ENCODE results near the gene LIN52. TPM values are rescaled to one million over a fixed set of nuclear protein-coding genes. Genes with fewer than 3 reads are reported as not detected.

The LIN52 gene
- polyA plus RNA-seq, 4 donors = 6.1 to 22.1 (median 11.1) TPM

- H3K36me3 ChIP-seq (ENCODE audit: control insufficient read depth in 3 of 3, insufficient read depth in 2 of 3, low read depth in 1 of 3, low read length in 3 of 3) = peaks cover 0 to 3% (median 0%) of the 10 kb centered on the region in 3 donors
- H3K4me3 ChIP-seq (ENCODE audit: low read depth in 1 of 3, low read length in 3 of 3) = no peak overlapping the region
- H3K9me3 ChIP-seq (ENCODE audit: control insufficient read depth in 2 of 2, insufficient read depth in 1 of 2, low read depth in 1 of 2, low read length in 1 of 2) = no peaks in the 10 kb centered on the region
- DNase-seq (peak in 1 of 2 donors; percentile 59), FAIRE-seq (no peak)
- 68 to 74% (median 71%) methylated on average over 3 of the region's 3 CpGs for WGBS, 3 donors
- no peaks in the 10 kb centered on the region for H3K27me3 ChIP-seq (ENCODE audit: control insufficient read depth in 3 of 3, insufficient read depth in 3 of 3, low read length in 3 of 3)
- H3K4me1 ChIP-seq (ENCODE audit: control insufficient read depth in 3 of 3, insufficient read depth in 2 of 3, low read depth in 1 of 3, low read length in 2 of 3) = peaks cover 4 to 28% (median 7%) of the 10 kb centered on the region in 3 donors
- H3K27ac ChIP-seq (ENCODE audit: low read depth in 1 of 3, low read length in 2 of 3) = no peak overlapping the region
Measured at GRCh38 chr14:74144789-74145188, 60.0 kb downstream of the LIN52 start.

- DNase-seq = no peak
- H3K27me3 ChIP-seq (ENCODE audit: control insufficient read depth in 3 of 3, insufficient read depth in 3 of 3, low read length in 3 of 3) = no peaks in the 10 kb centered on the region
- peaks cover 0 to 4% (median 1%) of the 10 kb centered on the region in 3 donors for H3K4me1 ChIP-seq (ENCODE audit: control insufficient read depth in 3 of 3, insufficient read depth in 2 of 3, low read depth in 1 of 3, low read length in 2 of 3)
- peaks cover 0 to 3% (median 2%) of the 10 kb centered on the region in 3 donors for H3K36me3 ChIP-seq (ENCODE audit: control insufficient read depth in 3 of 3, insufficient read depth in 2 of 3, low read depth in 1 of 3, low read length in 3 of 3)
- 91 to 98% (median 91%) methylated on average over 1 of the region's 1 CpG for WGBS, 3 donors
- FAIRE-seq = no peak
- H3K27ac ChIP-seq (ENCODE audit: low read depth in 1 of 3, low read length in 2 of 3) = no peak overlapping the region
- no peaks in the 10 kb centered on the region for H3K9me3 ChIP-seq (ENCODE audit: control insufficient read depth in 2 of 2, insufficient read depth in 1 of 2, low read depth in 1 of 2, low read length in 1 of 2)
- H3K4me3 ChIP-seq (ENCODE audit: low read depth in 1 of 3, low read length in 3 of 3) = no peak overlapping the region
Measured at GRCh38 chr14:74147571-74147970, 62.8 kb downstream of the LIN52 start.

- H3K36me3 ChIP-seq (ENCODE audit: control insufficient read depth in 3 of 3, insufficient read depth in 2 of 3, low read depth in 1 of 3, low read length in 3 of 3) = peaks cover 0 to 2% (median 2%) of the 10 kb centered on the region in 3 donors
- H3K9me3 ChIP-seq (ENCODE audit: control insufficient read depth in 2 of 2, insufficient read depth in 1 of 2, low read depth in 1 of 2, low read length in 1 of 2) = no peaks in the 10 kb centered on the region
- DNase-seq = no peak
- H3K27ac ChIP-seq (ENCODE audit: low read depth in 1 of 3, low read length in 2 of 3) = no peak overlapping the region
- no peaks in the 10 kb centered on the region for H3K27me3 ChIP-seq (ENCODE audit: control insufficient read depth in 3 of 3, insufficient read depth in 3 of 3, low read length in 3 of 3)
- no peak overlapping the region for H3K4me3 ChIP-seq (ENCODE audit: low read depth in 1 of 3, low read length in 3 of 3)
- H3K4me1 ChIP-seq (ENCODE audit: control insufficient read depth in 3 of 3, insufficient read depth in 2 of 3, low read depth in 1 of 3, low read length in 2 of 3) = no peaks in the 10 kb centered on the region
- WGBS, 3 donors = 79 to 97% (median 96%) methylated on average over 2 of the region's 2 CpGs
- no peak for FAIRE-seq
Measured at GRCh38 chr14:74148705-74149104, 63.9 kb downstream of the LIN52 start.

- no peaks in the 10 kb centered on the region for H3K27me3 ChIP-seq (ENCODE audit: control insufficient read depth in 3 of 3, insufficient read depth in 3 of 3, low read length in 3 of 3)
- WGBS, 3 donors = 77 to 91% (median 81%) methylated on average over 6 of the region's 6 CpGs
- H3K9me3 ChIP-seq (ENCODE audit: control insufficient read depth in 2 of 2, insufficient read depth in 1 of 2, low read depth in 1 of 2, low read length in 1 of 2) = no peaks in the 10 kb centered on the region
- H3K4me1 ChIP-seq (ENCODE audit: control insufficient read depth in 3 of 3, insufficient read depth in 2 of 3, low read depth in 1 of 3, low read length in 2 of 3) = no peaks in the 10 kb centered on the region
- no peak overlapping the region for H3K27ac ChIP-seq (ENCODE audit: low read depth in 1 of 3, low read length in 2 of 3)
- DNase-seq (no peak), FAIRE-seq (no peak)
- H3K36me3 ChIP-seq (ENCODE audit: control insufficient read depth in 3 of 3, insufficient read depth in 2 of 3, low read depth in 1 of 3, low read length in 3 of 3) = peaks cover 0 to 4% (median 4%) of the 10 kb centered on the region in 3 donors
- H3K4me3 ChIP-seq (ENCODE audit: low read depth in 1 of 3, low read length in 3 of 3) = no peak overlapping the region
Measured at GRCh38 chr14:74155287-74155686, 70.5 kb downstream of the LIN52 start.

GRCh38 chr14:74155749-74156148 lies 71.0 kb downstream of the LIN52 start:
- Histone ChIP-seq H3K27ac (ENCODE audit: low read depth in 1 of 3, low read length in 2 of 3) (no peak overlapping the region), H3K9me3 (ENCODE audit: control insufficient read depth in 2 of 2, insufficient read depth in 1 of 2, low read depth in 1 of 2, low read length in 1 of 2) (no peaks in the 10 kb centered on the region), H3K4me1 (ENCODE audit: control insufficient read depth in 3 of 3, insufficient read depth in 2 of 3, low read depth in 1 of 3, low read length in 2 of 3) (no peaks in the 10 kb centered on the region), H3K4me3 (ENCODE audit: low read depth in 1 of 3, low read length in 3 of 3) (no peak overlapping the region), H3K36me3 (ENCODE audit: control insufficient read depth in 3 of 3, insufficient read depth in 2 of 3, low read depth in 1 of 3, low read length in 3 of 3) (peaks cover 0 to 4% (median 4%) of the 10 kb centered on the region in 3 donors), H3K27me3 (ENCODE audit: control insufficient read depth in 3 of 3, insufficient read depth in 3 of 3, low read length in 3 of 3) (no peaks in the 10 kb centered on the region)
- DNase-seq (no peak), FAIRE-seq (no peak)
- WGBS, 3 donors = 57 to 82% (median 74%) methylated on average over 1 of the region's 1 CpG

GRCh38 chr14:74160763-74161162 lies 76.0 kb downstream of the LIN52 start:
- Histone ChIP-seq H3K27me3 (ENCODE audit: control insufficient read depth in 3 of 3, insufficient read depth in 3 of 3, low read length in 3 of 3) (no peaks in the 10 kb centered on the region), H3K27ac (ENCODE audit: low read depth in 1 of 3, low read length in 2 of 3) (no peak overlapping the region), H3K9me3 (ENCODE audit: control insufficient read depth in 2 of 2, insufficient read depth in 1 of 2, low read depth in 1 of 2, low read length in 1 of 2) (no peaks in the 10 kb centered on the region), H3K36me3 (ENCODE audit: control insufficient read depth in 3 of 3, insufficient read depth in 2 of 3, low read depth in 1 of 3, low read length in 3 of 3) (peaks cover 0 to 7% (median 7%) of the 10 kb centered on the region in 3 donors), H3K4me1 (ENCODE audit: control insufficient read depth in 3 of 3, insufficient read depth in 2 of 3, low read depth in 1 of 3, low read length in 2 of 3) (no peaks in the 10 kb centered on the region), H3K4me3 (ENCODE audit: low read depth in 1 of 3, low read length in 3 of 3) (no peak overlapping the region)
- FAIRE-seq (no peak), DNase-seq (no peak)
- 69 to 99% (median 96%) methylated on average over 2 of the region's 2 CpGs for WGBS, 3 donors

- H3K27me3 ChIP-seq (ENCODE audit: control insufficient read depth in 3 of 3, insufficient read depth in 3 of 3, low read length in 3 of 3) = no peaks in the 10 kb centered on the region
- no peak for FAIRE-seq
- DNase-seq = no peak
- 84 to 92% (median 87%) methylated on average over 8 of the region's 8 CpGs for WGBS, 3 donors
- peaks cover 0 to 7% (median 7%) of the 10 kb centered on the region in 3 donors for H3K36me3 ChIP-seq (ENCODE audit: control insufficient read depth in 3 of 3, insufficient read depth in 2 of 3, low read depth in 1 of 3, low read length in 3 of 3)
- H3K9me3 ChIP-seq (ENCODE audit: control insufficient read depth in 2 of 2, insufficient read depth in 1 of 2, low read depth in 1 of 2, low read length in 1 of 2) = no peaks in the 10 kb centered on the region
- H3K4me1 ChIP-seq (ENCODE audit: control insufficient read depth in 3 of 3, insufficient read depth in 2 of 3, low read depth in 1 of 3, low read length in 2 of 3) = no peaks in the 10 kb centered on the region
- no peak overlapping the region for H3K27ac ChIP-seq (ENCODE audit: low read depth in 1 of 3, low read length in 2 of 3)
- no peak overlapping the region for H3K4me3 ChIP-seq (ENCODE audit: low read depth in 1 of 3, low read length in 3 of 3)
Measured at GRCh38 chr14:74161526-74162158, 76.9 kb downstream of the LIN52 start.

GRCh38 chr14:74169906-74170305 lies 85.2 kb downstream of the LIN52 start:
- no peak for DNase-seq
- Histone ChIP-seq H3K4me1 (ENCODE audit: control insufficient read depth in 3 of 3, insufficient read depth in 2 of 3, low read depth in 1 of 3, low read length in 2 of 3) (no peaks in the 10 kb centered on the region), H3K9me3 (ENCODE audit: control insufficient read depth in 2 of 2, insufficient read depth in 1 of 2, low read depth in 1 of 2, low read length in 1 of 2) (no peaks in the 10 kb centered on the region), H3K36me3 (ENCODE audit: control insufficient read depth in 3 of 3, insufficient read depth in 2 of 3, low read depth in 1 of 3, low read length in 3 of 3) (no peaks in the 10 kb centered on the region), H3K4me3 (ENCODE audit: low read depth in 1 of 3, low read length in 3 of 3) (no peak overlapping the region), H3K27me3 (ENCODE audit: control insufficient read depth in 3 of 3, insufficient read depth in 3 of 3, low read length in 3 of 3) (no peaks in the 10 kb centered on the region), H3K27ac (ENCODE audit: low read depth in 1 of 3, low read length in 2 of 3) (no peak overlapping the region)
- 75 to 88% (median 86%) methylated on average over 3 of the region's 3 CpGs for WGBS, 3 donors
- no peak for FAIRE-seq

GRCh38 chr14:74176400-74176793 lies 91.6 kb downstream of the LIN52 start:
- Histone ChIP-seq H3K27me3 (ENCODE audit: control insufficient read depth in 3 of 3, insufficient read depth in 3 of 3, low read length in 3 of 3) (no peaks in the 10 kb centered on the region), H3K36me3 (ENCODE audit: control insufficient read depth in 3 of 3, insufficient read depth in 2 of 3, low read depth in 1 of 3, low read length in 3 of 3) (no peaks in the 10 kb centered on the region), H3K4me1 (ENCODE audit: control insufficient read depth in 3 of 3, insufficient read depth in 2 of 3, low read depth in 1 of 3, low read length in 2 of 3) (no peaks in the 10 kb centered on the region), H3K4me3 (ENCODE audit: low read depth in 1 of 3, low read length in 3 of 3) (no peak overlapping the region), H3K9me3 (ENCODE audit: control insufficient read depth in 2 of 2, insufficient read depth in 1 of 2, low read depth in 1 of 2, low read length in 1 of 2) (no peaks in the 10 kb centered on the region), H3K27ac (ENCODE audit: low read depth in 1 of 3, low read length in 2 of 3) (no peak overlapping the region)
- no peak for FAIRE-seq
- WGBS, 3 donors = 91 to 94% (median 93%) methylated on average over 2 of the region's 2 CpGs
- DNase-seq = no peak

Data from small intestine (tissue), 7 donors.